K562 (cell line): ENCODE results near the gene SYF2. TPM values are rescaled to one million over a fixed set of nuclear protein-coding genes. Genes with fewer than 3 reads are reported as not detected.

Source experiments
- ARID2 ChIP-seq: fragments of 450-650 bp; IDR thresholded peaks from 2 replicates; pipeline ENCODE4 v1.6.1; 2017; ENCODE audit warnings: antibody characterized with exemption, mild to moderate bottlenecking
- ARID3B ChIP-seq: fragments of 250-450 bp; sonication (Bioruptor Pico); IDR thresholded peaks from 2 replicates; pipeline ENCODE4 v1.4.0; 2020; ENCODE audit warnings: borderline replicate concordance
- ATF7 ChIP-seq: fragments of 450-650 bp; IDR thresholded peaks from 2 replicates; pipeline ENCODE4 v1.7.1; 2014; ENCODE audit warnings: mild to moderate bottlenecking, moderate library complexity
- EGR1 ChIP-seq: fragments of 450-650 bp; conservative IDR thresholded peaks from 2 replicates; pipeline ENCODE4 v1.6.1; 2017; ENCODE audit warnings: mild to moderate bottlenecking
- FOXA1 ChIP-seq: fragments of 450-650 bp; IDR thresholded peaks from 2 replicates; pipeline ENCODE4 v1.6.1; 2016; ENCODE audit warnings: mild to moderate bottlenecking, borderline replicate concordance
- FOXA3 ChIP-seq, 2 experiments: fragments of 450-650 bp in 1 of 2; sonication (generic) in 1 of 2; formaldehyde crosslinking; IDR thresholded peaks in 1 of 2; conservative IDR thresholded peaks in 1 of 2; 2 replicates each; pipeline versions ENCODE4 v1.4.0 to v1.8.0; 2020 to 2022; ENCODE audit warnings: mild to moderate bottlenecking in 2 of 2, missing genetic modification reagents in 1 of 2
- FOXP4 ChIP-seq: sonication (generic); formaldehyde crosslinking; IDR thresholded peaks from 2 replicates; pipeline ENCODE4 v1.8.0; 2022; ENCODE audit warnings: mild to moderate bottlenecking, missing genetic modification reagents, borderline replicate concordance
- HDAC2 ChIP-seq: fragments of 450-650 bp; IDR thresholded peaks from 2 replicates; pipeline ENCODE4 v1.6.1; 2016; ENCODE audit warnings: mild to moderate bottlenecking
- KDM2B ChIP-seq: fragments of 250-450 bp; sonication (Bioruptor Pico); IDR thresholded peaks from 2 replicates; pipeline ENCODE4 v1.8.0; 2021; ENCODE audit warnings: mild to moderate bottlenecking, moderate library complexity
- LCOR ChIP-seq: sonication (generic); formaldehyde crosslinking; IDR thresholded peaks from 2 replicates; pipeline ENCODE4 v1.8.0; 2022; ENCODE audit warnings: mild to moderate bottlenecking, missing genetic modification reagents
- NCOA4 ChIP-seq: fragments of 450-650 bp; IDR thresholded peaks from 2 replicates; pipeline ENCODE4 v1.6.1; 2018; ENCODE audit warnings: mild to moderate bottlenecking; ENCODE audit not compliant: partially characterized antibody
- NFE2 ChIP-seq: IDR thresholded peaks from 2 replicates; pipeline ENCODE4 v1.6.1; 2014; ENCODE audit warnings: antibody characterized with exemption, low read depth
- NFXL1 ChIP-seq: fragments of 450-650 bp; formaldehyde crosslinking; IDR thresholded peaks from 2 replicates; pipeline ENCODE4 v1.4.0; 2021; ENCODE audit warnings: mild to moderate bottlenecking
- RBM14 ChIP-seq: fragments of 200-400 bp; formaldehyde crosslinking; IDR thresholded peaks from 2 replicates; pipeline ENCODE4 v1.6.1; 2018; ENCODE audit warnings: low read depth, mild to moderate bottlenecking, low read length, moderate library complexity, borderline replicate concordance; ENCODE audit not compliant: insufficient read depth
- ZBED1 ChIP-seq: IDR thresholded peaks from 2 replicates; pipeline ENCODE4 v1.6.1; 2014
- ZNF133 ChIP-seq: fragments of 250-450 bp; sonication (Bioruptor Pico); IDR thresholded peaks from 2 replicates; pipeline ENCODE4 v1.4.0; 2020; ENCODE audit warnings: mild to moderate bottlenecking
- ZNF518B ChIP-seq: fragments of 250-450 bp; sonication (Bioruptor Pico); IDR thresholded peaks from 2 replicates; pipeline ENCODE4 v1.5.0; 2021; ENCODE audit warnings: mild to moderate bottlenecking, moderate library complexity
- polyA plus RNA-seq, 8 experiments: library from polyadenylated mRNA; depleted of rRNA in 4 of 8; stranded (reverse) in 5 of 8; unstranded in 3 of 8; fragments of >200 nt; fragmentation: Nextera tagmentation in 2 of 8; fragmentation: Illumina TruSeq in 1 of 8; extraction: Ambion mirVana in 2 of 8; extraction: Trizol in 1 of 8; gene quantifications; 2 replicates each; pipeline versions ENCODE4 v1.2.1 to v1.2.3, GENCODE V29; 2011 to 2014; ENCODE audit warnings: inconsistent platforms in 1 of 8, missing spikeins in 1 of 8
- total RNA-seq, 7 experiments: library from RNA; depleted of rRNA in 6 of 7; stranded (reverse); fragments of >200 nt in 6 of 7; fragmentation: Illumina TruSeq in 2 of 7; extraction: Trizol in 2 of 7; gene quantifications; 2 replicates each; pipeline versions ENCODE4 v1.2.1 to v1.2.3, GENCODE V29; 2011 to 2021; ENCODE audit warnings: low replicate concordance in 1 of 7
- TF ChIP-seq, protein P1 (sequence below), 2 experiments: fragments of 450-650 bp in 1 of 2; sonication (generic) in 1 of 2; formaldehyde crosslinking; conservative IDR thresholded peaks; 2 replicates each; pipeline versions ENCODE4 v1.4.0 to v1.8.1; 2020 to 2022; ENCODE audit warnings: mild to moderate bottlenecking in 1 of 2, missing genetic modification reagents in 1 of 2

SYF2 gene
- total and polyA plus RNA-seq, 9 of the 15 experiments (the other 6 are each of a cell fraction or from before 2014, with no cell fraction given), result 20.9 to 69.0 (median 43.2) TPM

- TF ChIP-seq FOXP4 (CRISPR knock-in tag), result 0 out of 2 replicates have a peak, but pooled peaks have one; percentile 40
- TF ChIP-seq LCOR (CRISPR knock-in tag), result no peak; the same call in 1 of the 2 replicates
- TF ChIP-seq ARID2, result no peak
- TF ChIP-seq NFE2, result 0 out of 2 replicates have a peak, but pooled peaks have one; percentile 18
- no peak for TF ChIP-seq ARID3B (CRISPR knock-in tag)
- TF ChIP-seq, protein P1, sequence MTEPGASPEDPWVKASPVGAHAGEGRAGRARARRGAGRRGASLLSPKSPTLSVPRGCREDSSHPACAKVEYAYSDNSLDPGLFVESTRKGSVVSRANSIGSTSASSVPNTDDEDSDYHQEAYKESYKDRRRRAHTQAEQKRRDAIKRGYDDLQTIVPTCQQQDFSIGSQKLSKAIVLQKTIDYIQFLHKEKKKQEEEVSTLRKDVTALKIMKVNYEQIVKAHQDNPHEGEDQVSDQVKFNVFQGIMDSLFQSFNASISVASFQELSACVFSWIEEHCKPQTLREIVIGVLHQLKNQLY (CRISPR knock-in tag; conservative IDR thresholded peaks at IDR 0.05), result no peak
- no peak for TF ChIP-seq ZNF133 (CRISPR knock-in tag)
- no peak for TF ChIP-seq NFXL1 (CRISPR knock-in tag)
- no peak for TF ChIP-seq ZNF518B (CRISPR knock-in tag)
- TF ChIP-seq FOXA3 (CRISPR knock-in tag; conservative IDR thresholded peaks at IDR 0.05 in 1 of 2, IDR thresholded peaks at IDR 0.05 in 1 of 2), result no peak; a peak in 1 of 4 replicates
- 0 out of 2 replicates have a peak, but pooled peaks have one; percentile 3 for TF ChIP-seq KDM2B (CRISPR knock-in tag)
- TF ChIP-seq FOXA1, result no peak
- TF ChIP-seq ATF7, result peak; percentile 83
- TF ChIP-seq NCOA4, result no peak
- no peak; the same call in none of the 2 replicates for TF ChIP-seq ZBED1
- TF ChIP-seq HDAC2, result 0 out of 2 replicates have a peak, but pooled peaks have one; percentile 43
- no peak for TF ChIP-seq RBM14
- TF ChIP-seq EGR1, result no peak
These were observed 823 bp upstream of the SYF2 start (continued) for GRCh38 chr1:25232866-25233784.
